ENCODE data around the gene ALG3.

Gene ALG3

DNA sequence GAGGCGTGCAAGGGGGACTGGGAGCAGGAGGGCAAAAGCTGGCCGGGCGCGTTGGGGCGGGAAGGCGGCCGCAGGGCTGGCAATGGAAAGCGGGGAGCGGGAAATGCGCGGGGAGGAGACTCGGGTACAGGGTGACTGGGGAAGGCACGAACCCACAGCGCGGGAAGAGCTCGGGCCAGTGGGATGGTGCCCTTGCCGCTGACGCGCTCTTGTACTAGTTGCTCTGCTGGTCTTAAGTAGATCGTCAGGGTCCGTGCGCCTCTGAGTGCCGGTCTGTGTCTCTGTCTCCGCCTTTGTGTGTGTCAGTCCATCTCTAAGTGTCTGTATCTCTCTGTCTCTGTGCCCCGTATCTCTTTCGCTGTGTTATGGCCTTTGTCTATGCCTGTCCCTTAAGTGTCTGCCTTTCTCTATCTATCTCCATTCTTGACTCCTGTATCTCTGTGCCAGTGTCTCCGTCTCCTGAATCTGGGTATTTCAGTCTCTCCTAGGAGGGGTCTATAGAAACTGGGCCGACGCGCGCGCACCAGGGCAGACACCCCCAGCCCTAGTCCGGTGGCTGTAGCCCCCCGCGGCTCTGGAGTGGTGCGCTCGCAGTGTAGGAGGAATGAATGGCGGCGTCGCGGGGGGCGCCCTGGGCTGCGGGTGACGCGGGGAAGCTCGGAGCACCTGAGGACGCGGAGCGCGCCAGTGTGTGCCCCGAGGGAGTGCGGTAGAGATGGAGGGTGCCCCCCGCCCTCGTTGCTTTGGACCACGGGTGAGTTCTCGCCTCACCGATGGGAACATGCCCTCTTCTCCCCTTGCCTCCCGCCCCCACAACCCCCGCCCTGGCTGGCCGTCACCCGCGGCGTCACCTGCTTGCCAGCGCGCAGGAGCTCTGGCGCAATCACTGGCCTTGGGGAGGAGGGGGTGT lies 13.3 kb upstream of the ALG3 start:
- TF ChIP-seq Cebpa-rat (IDR thresholded peaks at IDR 0.05): no peak
- Histone ChIP-seq H3K9ac (peak overlapping the region in 8 of 11 experiments; percentile 17 to 65 (median 48); a peak in 7 of 22 replicates), H3K4me3 (peak overlapping the region; percentile 50 to 74 (median 61)), H3K27me3 (peaks cover 59 to 74% (median 69%) of the 10 kb centered on the region in 11 experiments), H4K20me1 (peaks cover 6 to 51% (median 45%) of the 10 kb centered on the region in 11 experiments; a peak in 20 of 22 replicates), H3K36me3 (peaks cover 0 to 19% (median 4%) of the 10 kb centered on the region in 11 experiments; a peak in 6 of 22 replicates), H3K4me2 (peak overlapping the region; percentile 87 to 99 (median 97)), H3K27ac (peak overlapping the region in 1 of 11 experiments; percentile 55; a peak in 1 of 22 replicates), H3K9me3 (replicated peaks in 1 of 11) (peaks cover under 1 to 2% (median 2%) of the 10 kb centered on the region in 11 experiments; a peak in 19 of 22 replicates), H3K4me1 (peaks cover 24 to 29% (median 27%) of the 10 kb centered on the region in 10 experiments)

DNA sequence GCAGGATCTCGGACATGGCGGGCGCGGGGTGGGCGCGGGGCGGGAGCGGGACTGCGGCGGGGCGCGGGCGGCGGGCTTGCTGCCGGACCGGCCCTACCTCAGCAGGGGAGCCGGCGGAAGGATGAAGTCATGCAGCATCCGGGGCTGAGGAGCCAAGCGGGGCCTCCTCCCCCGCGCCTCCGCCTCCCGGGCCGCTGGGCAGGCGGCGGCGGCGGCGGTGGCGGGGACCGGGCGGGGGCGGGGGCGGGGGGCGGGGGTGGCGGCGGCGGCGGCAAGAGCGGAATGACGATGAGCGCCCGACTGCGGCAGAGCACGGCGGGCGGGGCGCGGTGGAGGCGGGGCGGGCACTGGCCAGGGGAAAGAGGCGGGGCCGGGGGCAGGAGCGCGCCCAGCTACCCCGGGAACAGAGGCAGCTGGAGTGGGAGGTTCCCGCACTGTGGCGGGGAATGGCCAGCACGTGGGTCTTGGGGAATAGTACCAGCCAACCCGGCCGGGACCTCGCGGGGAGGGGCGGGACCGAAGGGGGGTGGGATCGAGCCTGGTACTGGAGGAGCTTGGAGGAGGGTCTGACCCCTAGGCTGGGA lies 12.6 kb upstream of the ALG3 start, which contains the start of gene CAMK2N2:
Gene CAMK2N2 (minus strand): TSS at position 284 of the 584 bp plus-strand sequence. CDS start 268 bp downstream, at position 16.
- TF ChIP-seq Cebpa-rat (IDR thresholded peaks at IDR 0.05): no peak
- Histone ChIP-seq H3K4me1 (peaks cover 24 to 29% (median 27%) of the 10 kb centered on the region in 10 experiments), H3K27ac (peak within 1 kb of the TSS in 1 of 11 experiments; percentile 55; a peak in 1 of 22 replicates), H3K4me2 (peak within 1 kb of the TSS; percentile 93 to 99 (median 98)), H3K4me3 (peak within 1 kb of the TSS; percentile 50 to 74 (median 61)), H3K36me3 (peaks cover 0 to 19% (median 4%) of the 10 kb centered on the region in 11 experiments; a peak in 6 of 22 replicates), H4K20me1 (peaks cover 6 to 59% (median 50%) of the 10 kb centered on the region in 11 experiments; a peak in 20 of 22 replicates), H3K9me3 (replicated peaks in 1 of 11) (no peaks in the 10 kb centered on the region), H3K9ac (peak within 1 kb of the TSS in 8 of 11 experiments; percentile 17 to 65 (median 48); a peak in 7 of 22 replicates), H3K27me3 (peaks cover 59 to 74% (median 69%) of the 10 kb centered on the region in 11 experiments)

DNA sequence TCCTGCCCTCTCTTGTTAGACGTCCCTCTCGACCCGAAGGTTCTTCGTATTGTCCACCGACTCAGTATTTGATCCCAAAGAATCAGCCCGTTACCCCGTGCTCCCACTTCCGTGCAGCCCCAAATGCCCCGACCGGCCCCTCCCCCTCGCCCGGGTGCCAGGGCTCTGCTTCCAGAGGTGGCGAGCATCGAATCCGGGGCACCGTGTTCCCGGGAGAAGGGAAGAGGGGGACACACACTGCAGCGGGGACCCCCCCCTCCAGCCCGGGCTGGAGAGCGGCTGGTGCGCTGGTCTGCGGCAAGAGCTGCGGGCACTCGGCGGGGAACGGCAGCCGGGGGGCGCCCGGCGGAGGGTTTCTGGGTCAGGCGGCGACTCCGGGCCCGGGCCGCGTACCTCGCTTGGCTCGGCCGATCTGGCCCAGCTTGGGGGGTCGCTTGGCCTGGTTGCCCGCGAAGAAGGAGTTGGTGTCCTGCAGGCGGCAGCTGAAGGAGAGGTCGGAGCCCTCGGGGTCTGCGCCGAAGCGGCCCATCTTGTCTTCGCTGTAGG lies 12.0 kb upstream of the ALG3 start:
- Histone ChIP-seq H3K4me3 (peak overlapping the region; percentile 50 to 74 (median 61)), H3K36me3 (peaks cover 0 to 19% (median 4%) of the 10 kb centered on the region in 11 experiments; a peak in 6 of 22 replicates), H3K9ac (peak overlapping the region in 2 of 11 experiments; percentile 23 to 50; a peak in 2 of 22 replicates), H3K4me2 (peak overlapping the region; percentile 93 to 99 (median 98)), H3K4me1 (peaks cover 24 to 29% (median 27%) of the 10 kb centered on the region in 10 experiments), H3K27ac (no peak overlapping the region), H3K9me3 (replicated peaks in 1 of 11) (no peaks in the 10 kb centered on the region), H4K20me1 (peaks cover 6 to 64% (median 56%) of the 10 kb centered on the region in 11 experiments; a peak in 20 of 22 replicates), H3K27me3 (peaks cover 59 to 74% (median 69%) of the 10 kb centered on the region in 11 experiments)
- no peak for TF ChIP-seq Cebpa-rat (IDR thresholded peaks at IDR 0.05)

DNA sequence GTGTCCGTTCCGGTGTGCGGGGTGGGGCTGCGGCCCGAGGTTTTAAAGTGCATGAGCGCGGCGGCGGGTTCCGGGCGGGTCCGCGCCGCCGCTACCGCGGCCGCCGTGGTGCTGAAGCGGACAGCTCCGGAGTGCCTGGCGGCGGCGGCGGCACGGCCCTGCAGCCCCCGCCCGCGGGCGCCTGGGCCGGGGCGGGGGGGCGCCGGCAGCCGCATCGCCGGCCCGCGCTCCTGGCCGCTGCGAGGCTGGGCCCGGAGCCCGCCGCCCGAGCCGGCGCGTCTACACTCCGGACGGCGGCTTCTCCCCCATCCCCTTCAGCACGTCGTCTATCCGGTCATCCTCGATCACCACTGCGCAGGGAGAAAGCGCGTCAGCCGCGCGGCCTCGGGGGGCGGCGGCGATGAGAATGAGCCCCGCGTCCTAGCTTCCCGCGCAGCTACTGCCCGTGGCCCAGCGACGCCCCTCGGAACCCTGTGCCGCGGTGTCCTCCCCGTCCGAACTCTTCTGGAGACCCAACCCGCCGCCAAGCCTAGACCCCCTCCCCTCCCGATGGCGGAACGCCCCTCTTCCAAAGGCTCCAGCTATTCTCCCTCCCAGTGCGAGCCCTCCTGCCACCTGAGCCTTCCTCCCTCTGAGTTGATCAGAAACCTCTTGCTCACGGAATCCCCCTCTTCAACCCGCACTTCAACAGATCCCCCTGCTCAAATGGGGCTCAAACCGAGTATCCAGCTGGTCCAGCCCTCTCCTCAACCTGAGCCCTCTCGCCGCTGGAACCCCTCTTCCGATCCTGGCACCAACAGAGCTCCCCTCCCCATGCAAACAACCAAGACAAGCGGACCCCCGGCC lies 11.3 kb upstream of the ALG3 start:
- H3K9ac ChIP-seq: no peak overlapping the region
- no peak overlapping the region for H3K27ac ChIP-seq
- no peaks in the 10 kb centered on the region for H3K9me3 ChIP-seq (replicated peaks in 1 of 11)
- H4K20me1 ChIP-seq: peaks cover 6 to 71% (median 63%) of the 10 kb centered on the region in 11 experiments; a peak in 20 of 22 replicates
- peak overlapping the region; percentile 93 to 99 (median 98) for H3K4me2 ChIP-seq
- H3K4me1 ChIP-seq: peaks cover 24 to 29% (median 27%) of the 10 kb centered on the region in 10 experiments
- peak overlapping the region; percentile 50 to 74 (median 61) for H3K4me3 ChIP-seq
- H3K27me3 ChIP-seq: peaks cover 59 to 73% (median 68%) of the 10 kb centered on the region in 11 experiments
- no peak for TF ChIP-seq Cebpa-rat (IDR thresholded peaks at IDR 0.05)
- peaks cover 0 to 19% (median 4%) of the 10 kb centered on the region in 11 experiments; a peak in 6 of 22 replicates for H3K36me3 ChIP-seq

DNA sequence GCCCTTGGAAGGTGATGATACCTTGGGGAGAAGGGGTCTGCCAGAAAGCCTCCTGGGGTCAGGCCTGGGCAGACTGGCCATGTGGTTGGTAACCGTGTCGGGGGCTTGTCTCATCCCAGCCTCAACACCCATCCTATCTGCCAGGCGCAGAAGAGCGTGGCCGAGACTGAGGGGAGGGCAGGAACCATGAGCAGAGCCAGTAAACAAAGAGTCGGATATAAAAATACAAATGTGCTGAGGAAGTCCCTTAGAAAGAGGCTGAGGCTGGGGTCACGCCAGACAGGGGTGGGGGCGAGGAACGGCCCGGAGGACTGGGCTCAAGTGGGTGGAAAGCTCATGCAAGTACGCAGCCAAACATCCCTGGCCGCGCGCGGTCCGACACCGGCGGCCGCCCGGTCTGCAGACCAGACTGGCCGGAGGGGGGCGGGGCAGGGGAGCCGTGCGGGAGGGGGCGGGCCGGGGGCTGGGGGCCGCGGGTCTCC lies 10.7 kb upstream of the ALG3 start:
- Histone ChIP-seq H3K9ac (no peak overlapping the region), H3K36me3 (peaks cover 0 to 19% (median 4%) of the 10 kb centered on the region in 11 experiments; a peak in 6 of 22 replicates), H3K27ac (no peak overlapping the region), H3K27me3 (peaks cover 56 to 66% (median 63%) of the 10 kb centered on the region in 11 experiments), H3K4me2 (no peak overlapping the region), H4K20me1 (peaks cover 6 to 78% (median 70%) of the 10 kb centered on the region in 11 experiments; a peak in 20 of 22 replicates), H3K4me1 (peaks cover 24 to 29% (median 27%) of the 10 kb centered on the region in 10 experiments), H3K9me3 (replicated peaks in 1 of 11) (no peaks in the 10 kb centered on the region), H3K4me3 (no peak overlapping the region)
- TF ChIP-seq Cebpa-rat (IDR thresholded peaks at IDR 0.05): no peak

DNA sequence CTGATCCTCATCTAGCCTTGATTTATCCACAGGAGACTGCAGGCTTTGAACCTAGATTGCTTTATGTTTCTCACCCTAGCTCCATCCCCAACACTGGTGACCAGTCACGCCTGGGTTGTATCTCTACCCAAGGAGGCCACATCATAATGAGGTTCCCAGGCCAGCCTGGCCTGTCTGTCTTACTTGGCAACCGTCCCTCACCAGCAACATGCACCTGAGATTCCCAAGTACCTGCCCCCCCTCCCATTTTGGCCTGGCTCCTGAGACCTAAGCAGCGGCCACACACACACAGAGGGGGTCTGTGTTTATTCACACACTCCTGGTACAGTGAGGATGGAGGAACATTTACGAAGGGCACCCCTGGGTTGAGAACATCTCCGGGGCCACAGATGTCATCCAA lies 10.2 kb upstream of the ALG3 start:
- no peak for TF ChIP-seq Cebpa-rat (IDR thresholded peaks at IDR 0.05)
- Histone ChIP-seq H4K20me1 (peaks cover 6 to 83% (median 73%) of the 10 kb centered on the region in 11 experiments; a peak in 20 of 22 replicates), H3K9ac (no peak overlapping the region), H3K9me3 (replicated peaks in 1 of 11) (no peaks in the 10 kb centered on the region), H3K27ac (no peak overlapping the region), H3K36me3 (peaks cover 0 to 19% (median 4%) of the 10 kb centered on the region in 11 experiments; a peak in 6 of 22 replicates), H3K27me3 (peaks cover 51 to 61% (median 58%) of the 10 kb centered on the region in 11 experiments), H3K4me3 (no peak overlapping the region), H3K4me1 (peaks cover 24 to 29% (median 27%) of the 10 kb centered on the region in 10 experiments), H3K4me2 (no peak overlapping the region)

DNA sequence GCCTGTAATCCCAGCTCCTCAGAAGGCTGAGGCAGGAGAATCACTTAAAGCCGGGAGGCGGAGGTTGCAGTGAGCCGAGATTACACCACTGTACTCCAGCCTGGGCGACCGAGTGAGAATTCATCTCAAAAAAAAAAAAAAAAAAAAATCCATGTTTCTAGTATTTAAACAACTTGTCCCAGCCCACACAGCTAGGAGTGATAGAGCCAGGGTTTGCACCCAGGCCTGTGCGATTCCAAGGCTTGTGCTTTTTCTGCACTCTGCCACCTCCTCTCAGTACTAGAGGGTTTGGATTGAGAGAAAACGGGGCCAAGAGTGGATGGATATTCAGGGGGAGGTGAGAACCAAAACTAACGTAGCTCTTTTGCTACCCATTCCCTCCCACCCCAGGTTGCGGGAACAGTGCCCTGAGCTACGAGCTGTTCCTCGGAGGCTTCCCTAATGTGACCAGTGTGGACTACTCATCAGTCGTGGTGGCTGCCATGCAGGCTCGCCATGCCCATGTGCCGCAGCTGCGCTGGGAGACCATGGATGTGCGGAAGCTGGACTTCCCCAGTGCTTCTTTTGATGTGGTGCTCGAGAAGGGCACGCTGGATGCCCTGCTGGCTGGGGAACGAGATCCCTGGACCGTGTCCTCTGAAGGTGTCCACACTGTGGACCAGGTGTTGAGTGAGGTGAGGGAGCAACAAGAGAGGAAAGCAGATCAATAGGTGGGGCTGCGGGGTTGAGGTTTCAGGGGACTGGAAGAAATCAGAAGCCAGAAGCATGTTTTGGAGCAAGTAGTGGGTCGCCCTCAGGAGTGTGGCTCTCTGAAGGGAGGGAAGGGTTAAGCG lies 8.5 kb upstream of the ALG3 start:
- H4K20me1 ChIP-seq: peaks cover 6 to 92% (median 85%) of the 10 kb centered on the region in 11 experiments; a peak in 20 of 22 replicates
- no peak overlapping the region for H3K9ac ChIP-seq
- peaks cover 16 to 20% (median 18%) of the 10 kb centered on the region in 10 experiments for H3K4me1 ChIP-seq
- TF ChIP-seq Cebpa-rat (IDR thresholded peaks at IDR 0.05): no peak
- H3K27me3 ChIP-seq: peaks cover 35 to 45% (median 41%) of the 10 kb centered on the region in 11 experiments
- no peak overlapping the region for H3K27ac ChIP-seq
- H3K9me3 ChIP-seq (replicated peaks in 1 of 11): no peaks in the 10 kb centered on the region
- peaks cover 0 to 19% (median 4%) of the 10 kb centered on the region in 11 experiments; a peak in 6 of 22 replicates for H3K36me3 ChIP-seq
- no peak overlapping the region for H3K4me3 ChIP-seq
- H3K4me2 ChIP-seq: no peak overlapping the region
